HepG2 (cell line): ENCODE data around the gene GPR25. TPM values are rescaled to one million over a fixed set of nuclear protein-coding genes. Genes with fewer than 3 reads are reported as not detected.
A peak's percentile ranks its signal among the peaks of the same experiment; 100 is the strongest.

ENCODE experiments used
- ATAC-seq: fragments of 200-7000 bp; cut with Tn5 transposase; 3 replicates; pipeline ENCODE4 v1.9.1; 2020; ENCODE audit warnings: mild to moderate bottlenecking, moderate library complexity
- BruUV-seq: library from RNA; stranded (reverse); fragments of 400-500 nt; replicated peaks from 2 replicates; lab custom pipeline; 2021; lab: Mats Ljungman, UMichigan
- CTCF ChIA-PET: fragments of 300-600 bp; formaldehyde crosslinking; extraction: SDS; loops from one replicate; lab custom pipeline; 2021; ENCODE audit warnings: low total read pairs, inconsistent platforms, low intra/inter-chr PET ratio; lab: Yijun Ruan, JAX
- POLR2A ChIA-PET: fragments of 350-600 bp; sonication (Branson Sonifier 250); formaldehyde crosslinking; loops from one replicate; lab custom pipeline; 2020; ENCODE audit warnings: antibody characterized with exemption, inconsistent platforms; lab: Yijun Ruan, JAX
- DNase-seq: peaks from one replicate; pipeline ENCODE4 v3.0.0-alpha.2; 2015; ENCODE audit warnings: low spot score
- FAIRE-seq: peaks from 3 replicates; lab custom pipeline; 2011; peaks lifted over from hg19 to GRCh38; lab: Jason Lieb, UNC
- H2AFZ ChIP-seq: one replicate; pipeline ENCODE4 v1.6.1; 2011; ENCODE audit warnings: low read length, inconsistent platforms
- H3K27ac ChIP-seq: fragments of 300-600 bp; 3 replicates; pipeline ENCODE4 v1.8.0; 2011; ENCODE audit warnings: mixed run types, mild to moderate bottlenecking, mixed read lengths, low read length, inconsistent platforms; ENCODE audit not compliant: insufficient read depth; ENCODE audit errors: extremely low read length
- H3K27me3 ChIP-seq, 2 experiments: fragments of 200-600 bp in 1 of 2; 2 replicates in 1 of 2; 3 replicates in 1 of 2; pipeline versions ENCODE4 v1.6.0 to v1.8.0; 2011; ENCODE audit warnings: low read length in 2 of 2, mild to moderate bottlenecking in 2 of 2, moderate library complexity in 2 of 2, inconsistent platforms in 1 of 2; ENCODE audit not compliant: insufficient read depth in 2 of 2, control insufficient read depth in 1 of 2
- H3K36me3 ChIP-seq, 2 experiments: fragments of 200-600 bp in 1 of 2; replicated peaks in 1 of 2; 2 replicates in 1 of 2; 3 replicates in 1 of 2; pipeline versions ENCODE4 v1.5.1 to v1.8.0; 2011; ENCODE audit warnings: low read length in 2 of 2, inconsistent platforms in 1 of 2; ENCODE audit not compliant: insufficient read depth in 2 of 2, control insufficient read depth in 1 of 2
- H3K4me1 ChIP-seq: 2 replicates; pipeline ENCODE4 v1.5.1; 2012; ENCODE audit warnings: low read length, inconsistent platforms; ENCODE audit not compliant: insufficient read depth
- H3K4me2 ChIP-seq: 2 replicates; pipeline ENCODE4 v1.6.0; 2011; ENCODE audit warnings: low read depth, low read length, inconsistent platforms
- H3K4me3 ChIP-seq, 3 experiments: fragments of 200-600 bp in 1 of 3; sonication (generic), shearing (Covaris generic) in 1 of 3; replicated peaks in 1 of 3; 2 replicates each; pipeline ENCODE4 v1.5.1; 2011 to 2016; ENCODE audit warnings: low read length in 3 of 3, inconsistent platforms in 2 of 3, low read depth in 2 of 3, mild to moderate bottlenecking in 2 of 3, control low read depth in 1 of 3, mixed read lengths in 1 of 3; ENCODE audit not compliant: insufficient read depth in 1 of 3
- H3K79me2 ChIP-seq: one replicate; pipeline ENCODE4 v1.6.1; 2011; ENCODE audit warnings: low read length, inconsistent platforms; ENCODE audit not compliant: insufficient read depth
- H3K9ac ChIP-seq: 2 replicates; pipeline ENCODE4 v1.6.0; 2011; ENCODE audit warnings: mild to moderate bottlenecking, low read depth, low read length, inconsistent platforms; ENCODE audit not compliant: insufficient read depth
- H3K9me3 ChIP-seq: 2 replicates; pipeline ENCODE4 v1.5.1; 2012; ENCODE audit warnings: mild to moderate bottlenecking, low read length
- H4K20me1 ChIP-seq: 2 replicates; pipeline ENCODE4 v1.6.0; 2011; ENCODE audit warnings: inconsistent platforms, mild to moderate bottlenecking, low read length, moderate library complexity; ENCODE audit not compliant: insufficient read depth
- ATF2 ChIP-seq: sonication (generic); formaldehyde crosslinking; IDR thresholded peaks from 2 replicates; pipeline ENCODE4 v1.4.0; 2020; ENCODE audit warnings: missing genetic modification reagents
- ATF3 ChIP-seq: sonication (generic); formaldehyde crosslinking; IDR thresholded peaks from 2 replicates; pipeline ENCODE4 v1.4.0; 2020; ENCODE audit warnings: missing genetic modification reagents
- SRF ChIP-seq: IDR thresholded peaks from 2 replicates; pipeline ENCODE4 v1.6.1; 2011; ENCODE audit warnings: mild to moderate bottlenecking, low read depth, low read length, moderate library complexity
- WGBS: methylation state at CpG from one replicate; pipeline ENCODE4 v1.1.6; 2017; ENCODE audit warnings: low lambda C conversion rate; 5-methylcytosine and 5-hydroxymethylcytosine counted together
- in situ Hi-C: cut with HindIII; loops from 2 replicates; pipeline ENCODE4 v1.10.0; 2017; ENCODE audit warnings: low pct_unique_long_range_greater_than_20kb; ENCODE audit not compliant: extremely low pct_ligation_motif_present
- intact Hi-C: fragments of 100-400 bp; cut with micrococcal nuclease; formaldehyde crosslinking; loops from one replicate; pipeline ENCODE4 v1.10.0; 2022; ENCODE audit not compliant: unreplicated experiment
- polyA plus RNA-seq, 8 experiments: library from polyadenylated mRNA; depleted of rRNA in 3 of 8; stranded (reverse) in 7 of 8; unstranded in 1 of 8; fragments of >200 nt; fragmentation: Illumina TruSeq in 4 of 8; extraction: Trizol in 4 of 8; gene quantifications; 2 replicates each; pipeline versions ENCODE4 v1.2.1 to v1.2.3, GENCODE V29; 2011 to 2016; ENCODE audit warnings: low read depth in 4 of 8, missing spikeins in 1 of 8, mixed read lengths in 1 of 8; ENCODE audit not compliant: insufficient read depth in 1 of 8
- total RNA-seq, 5 experiments: library from RNA; depleted of rRNA; stranded (reverse); fragments of >200 nt; fragmentation: Illumina TruSeq; extraction: Trizol; gene quantifications; 2 replicates each; pipeline ENCODE4 v1.2.3, GENCODE V29; 2016; ENCODE audit warnings: low read depth in 1 of 5
- TF ChIP-seq, protein P1 (sequence below): sonication (generic); formaldehyde crosslinking; IDR thresholded peaks from 2 replicates; pipeline ENCODE4 v1.8.1; 2023; ENCODE audit warnings: mild to moderate bottlenecking, missing genetic modification reagents

GPR25 gene
- total and polyA plus RNA-seq, 2 of the 13 experiments (the other 11 are each of a cell fraction or from before 2014, with no cell fraction given) = not detected

DNA sequence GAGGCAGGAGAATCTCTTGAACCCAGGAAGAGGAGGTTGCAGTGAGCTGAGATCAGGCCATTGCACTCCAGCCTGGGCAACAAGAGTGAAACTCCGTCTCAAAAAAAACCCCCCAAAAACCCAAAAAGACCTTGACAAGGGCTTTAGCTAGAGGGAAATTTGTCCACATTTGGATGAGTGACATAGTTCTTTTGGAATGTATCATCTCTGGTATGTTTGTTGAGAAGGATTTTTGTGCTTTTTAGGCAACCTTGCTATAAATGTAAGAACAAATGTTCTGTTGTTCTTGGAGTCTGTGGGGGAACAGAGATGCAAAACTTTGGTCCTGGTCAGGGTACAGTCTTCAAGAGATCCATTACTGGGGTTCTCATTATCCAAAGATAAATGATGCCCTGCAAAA is 50.8 kb downstream of the GPR25 start:
- no peak overlapping the region for H3K27ac ChIP-seq
- H3K4me2 ChIP-seq = no peak overlapping the region
- peaks cover 0 to 4% of the 10 kb centered on the region in 2 experiments; a peak in 2 of 5 replicates for H3K27me3 ChIP-seq
- ChIA-PET POLR2A (interaction anchor here (1.0 to 2.2 kb wide), 2 partner anchors 21 to 27 kb away, joined by 3 to 4 read pairs; no protein-coding TSS in a partner anchor), CTCF (no interaction called here)
- peak; percentile 48 for FAIRE-seq
- no peak overlapping the region for H3K4me3 ChIP-seq
- peak; percentile 40; the same call in 1 of the 3 replicates for ATAC-seq
- H3K9me3 ChIP-seq = no peaks in the 10 kb centered on the region
- intact Hi-C loops = no loop called here
- peaks cover 23% of the 10 kb centered on the region for H3K4me1 ChIP-seq
- H3K36me3 ChIP-seq = no peaks in the 10 kb centered on the region
- H4K20me1 ChIP-seq = no peaks in the 10 kb centered on the region
- WGBS = 0% methylated on average over 1 of the region's 1 CpG
- TF ChIP-seq ATF2 = peak; percentile 16; the same call in 1 of the 2 replicates
- TF ChIP-seq ATF3 (CRISPR knock-in tag) = 0 out of 2 replicates have a peak, but pooled peaks have one; percentile 53
- TF ChIP-seq SRF = 0 out of 2 replicates have a peak, but pooled peaks have one; percentile 14
- TF ChIP-seq, protein P1, sequence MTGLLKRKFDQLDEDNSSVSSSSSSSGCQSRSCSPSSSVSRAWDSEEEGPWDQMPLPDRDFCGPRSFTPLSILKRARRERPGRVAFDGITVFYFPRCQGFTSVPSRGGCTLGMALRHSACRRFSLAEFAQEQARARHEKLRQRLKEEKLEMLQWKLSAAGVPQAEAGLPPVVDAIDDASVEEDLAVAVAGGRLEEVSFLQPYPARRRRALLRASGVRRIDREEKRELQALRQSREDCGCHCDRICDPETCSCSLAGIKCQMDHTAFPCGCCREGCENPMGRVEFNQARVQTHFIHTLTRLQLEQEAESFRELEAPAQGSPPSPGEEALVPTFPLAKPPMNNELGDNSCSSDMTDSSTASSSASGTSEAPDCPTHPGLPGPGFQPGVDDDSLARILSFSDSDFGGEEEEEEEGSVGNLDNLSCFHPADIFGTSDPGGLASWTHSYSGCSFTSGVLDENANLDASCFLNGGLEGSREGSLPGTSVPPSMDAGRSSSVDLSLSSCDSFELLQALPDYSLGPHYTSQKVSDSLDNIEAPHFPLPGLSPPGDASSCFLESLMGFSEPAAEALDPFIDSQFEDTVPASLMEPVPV (CRISPR knock-in tag) = no peak
- H3K79me2 ChIP-seq = no peaks in the 10 kb centered on the region
- BruUV-seq = no TSS peak
- no peak overlapping the region for H2AFZ ChIP-seq
- no peak overlapping the region for H3K9ac ChIP-seq
- peak; percentile 69 for DNase-seq
- in situ Hi-C loops = no loop called here

Other genes with a start within 250 kb of the GPR25 start
- gene DDX59, start 203.1 kb upstream of the GPR25 start, total RNA-seq (2016; rRNA removed; fragmentation: Illumina TruSeq; extraction: Trizol) = 14.8 and 21.7 TPM in 2 replicates
- gene DDX59, start 203.1 kb upstream of the GPR25 start, polyA plus RNA-seq (2011; rRNA removed) = 11.5 and 12.1 TPM in 2 replicates
- gene CAMSAP2, start 134.1 kb upstream of the GPR25 start, total RNA-seq (2016; rRNA removed; fragmentation: Illumina TruSeq; extraction: Trizol) = 8.2 and 10.3 TPM in 2 replicates
- 2.7 and 3.4 TPM in 2 replicates for gene CAMSAP2, start 134.1 kb upstream of the GPR25 start, polyA plus RNA-seq (2011; rRNA removed)
- gene INAVA, start 21.9 kb downstream of the GPR25 start, total RNA-seq (2016; rRNA removed; fragmentation: Illumina TruSeq; extraction: Trizol) = 11.7 and 13.5 TPM in 2 replicates
- gene INAVA, start 21.9 kb downstream of the GPR25 start, polyA plus RNA-seq (2011; rRNA removed) = 6.0 and 6.4 TPM in 2 replicates
- gene KIF21B, start 150.7 kb downstream of the GPR25 start, total RNA-seq (2016; rRNA removed; fragmentation: Illumina TruSeq; extraction: Trizol) = 0.13 and 0.20 TPM in 2 replicates
- gene KIF21B, start 150.7 kb downstream of the GPR25 start, polyA plus RNA-seq (2011; rRNA removed) = 0.17 and 0.22 TPM in 2 replicates
- gene CACNA1S, start 239.4 kb downstream of the GPR25 start, total RNA-seq (2016; rRNA removed; fragmentation: Illumina TruSeq; extraction: Trizol) = not detected in 2 replicates
- not detected in 2 replicates for gene CACNA1S, start 239.4 kb downstream of the GPR25 start, polyA plus RNA-seq (2011; rRNA removed)